Cerebellar cortex (tissue), 1 donor: ENCODE measurements around the gene ADNP.

Source experiments
- DNase-seq: peaks from one replicate; pipeline ENCODE4 v3.0.0-alpha.2; 2015; ENCODE audit warnings: low spot score

Gene ADNP

GRCh38 chr20:50874111-50874757 lies 57.0 kb downstream of the ADNP start:
- no peak for DNase-seq

- DNase-seq = no peak
Measured at GRCh38 chr20:50873585-50873984, 57.7 kb downstream of the ADNP start.

GRCh38 chr20:50872560-50873425 lies 58.4 kb downstream of the ADNP start:
- no peak for DNase-seq

GRCh38 chr20:50870561-50871161 lies 60.6 kb downstream of the ADNP start:
- DNase-seq = no peak

- DNase-seq = no peak
Measured at GRCh38 chr20:50868509-50869495, 62.4 kb downstream of the ADNP start.

- DNase-seq = no peak
Measured at GRCh38 chr20:50867805-50868204, 63.4 kb downstream of the ADNP start.

GRCh38 chr20:50866831-50867230 lies 64.4 kb downstream of the ADNP start:
- no peak for DNase-seq

GRCh38 chr20:50866036-50866685 lies 65.1 kb downstream of the ADNP start:
- DNase-seq = no peak

GRCh38 chr20:50865591-50865990 lies 65.6 kb downstream of the ADNP start:
- DNase-seq = no peak

GRCh38 chr20:50865114-50865513 lies 66.1 kb downstream of the ADNP start:
- DNase-seq = no peak

GRCh38 chr20:50862546-50862945 lies 68.7 kb downstream of the ADNP start:
- no peak for DNase-seq

- DNase-seq = no peak
Measured at GRCh38 chr20:50861012-50861411, 70.2 kb downstream of the ADNP start.

- no peak for DNase-seq
Measured at GRCh38 chr20:50859161-50859560, 72.1 kb downstream of the ADNP start.

GRCh38 chr20:50858525-50858924 lies 72.7 kb downstream of the ADNP start:
- DNase-seq = no peak

- no peak for DNase-seq
Measured at GRCh38 chr20:50857348-50857747, 73.9 kb downstream of the ADNP start.

GRCh38 chr20:50856475-50857041 lies 74.7 kb downstream of the ADNP start:
- no peak for DNase-seq

- DNase-seq = no peak
Measured at GRCh38 chr20:50855498-50856474, 75.5 kb downstream of the ADNP start.

GRCh38 chr20:50854506-50855249 lies 76.6 kb downstream of the ADNP start:
- DNase-seq = no peak

- no peak for DNase-seq
Measured at GRCh38 chr20:50852085-50852484, 79.2 kb downstream of the ADNP start.
